ENCODE measurements around the gene LTO1.

Gene LTO1

DNA sequence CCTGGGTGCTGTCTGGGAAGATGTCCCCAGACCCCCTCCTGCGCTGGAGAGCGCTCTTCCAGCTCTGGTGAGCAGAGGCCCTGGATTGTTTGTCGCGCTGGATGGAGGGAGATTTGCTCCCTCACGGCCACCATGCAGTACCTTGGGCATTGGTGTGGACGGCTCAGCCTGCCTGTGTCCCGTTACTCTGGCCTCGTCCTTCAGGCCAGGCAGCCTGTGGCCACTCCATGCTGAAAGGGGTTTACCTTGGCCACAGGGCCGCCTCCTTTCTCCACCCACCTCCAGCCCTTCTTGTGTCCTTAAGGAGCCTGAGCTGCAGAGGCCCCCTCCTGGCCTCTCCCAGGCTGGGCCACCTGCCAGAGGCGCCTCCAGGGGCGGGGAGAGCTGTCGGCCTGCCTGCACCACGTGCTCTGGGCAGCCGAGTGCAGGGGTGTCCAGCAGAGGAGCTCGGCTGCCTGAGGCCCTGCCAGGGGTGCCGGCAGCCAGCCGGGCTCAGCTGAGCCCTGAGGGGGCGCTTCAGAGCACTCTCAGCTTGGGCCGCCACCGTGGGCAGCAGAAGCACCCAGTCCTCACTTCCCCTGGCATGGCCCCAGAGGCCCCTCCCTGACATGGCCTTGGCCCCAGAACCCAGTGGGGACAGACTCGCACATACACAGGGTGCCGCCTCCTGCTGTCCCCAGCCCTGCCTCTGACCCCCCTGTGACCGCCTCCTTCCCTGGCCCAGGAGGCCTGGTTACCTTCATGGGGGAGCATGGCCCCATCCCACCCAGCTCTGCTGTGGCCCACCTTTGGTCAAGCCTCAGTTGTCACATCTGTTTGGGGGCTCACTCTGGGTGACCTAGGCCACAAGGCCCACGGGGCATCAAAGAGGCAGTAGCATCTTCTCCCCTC lies 30.8 kb downstream of the LTO1 start:
- no peak for DNase-seq

DNA sequence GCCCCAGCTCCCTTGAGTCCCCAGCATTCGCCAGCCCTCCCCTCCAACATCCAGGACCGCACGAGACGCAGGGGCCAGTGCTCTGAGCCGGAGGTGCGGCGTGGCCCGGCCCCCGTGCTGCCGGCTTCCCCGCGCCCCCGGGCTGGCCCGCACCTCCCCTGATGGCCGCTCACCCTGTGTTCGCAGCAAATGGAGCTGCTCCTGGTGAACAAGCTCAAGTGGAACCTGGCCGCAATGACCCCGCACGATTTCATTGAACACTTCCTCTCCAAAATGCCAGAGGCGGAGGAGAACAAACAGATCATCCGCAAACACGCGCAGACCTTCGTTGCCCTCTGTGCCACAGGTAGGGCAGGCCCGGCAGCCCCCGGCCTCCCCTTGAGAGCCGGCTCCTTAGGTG lies 31.5 kb downstream of the LTO1 start:
- DNase-seq: no peak

DNA sequence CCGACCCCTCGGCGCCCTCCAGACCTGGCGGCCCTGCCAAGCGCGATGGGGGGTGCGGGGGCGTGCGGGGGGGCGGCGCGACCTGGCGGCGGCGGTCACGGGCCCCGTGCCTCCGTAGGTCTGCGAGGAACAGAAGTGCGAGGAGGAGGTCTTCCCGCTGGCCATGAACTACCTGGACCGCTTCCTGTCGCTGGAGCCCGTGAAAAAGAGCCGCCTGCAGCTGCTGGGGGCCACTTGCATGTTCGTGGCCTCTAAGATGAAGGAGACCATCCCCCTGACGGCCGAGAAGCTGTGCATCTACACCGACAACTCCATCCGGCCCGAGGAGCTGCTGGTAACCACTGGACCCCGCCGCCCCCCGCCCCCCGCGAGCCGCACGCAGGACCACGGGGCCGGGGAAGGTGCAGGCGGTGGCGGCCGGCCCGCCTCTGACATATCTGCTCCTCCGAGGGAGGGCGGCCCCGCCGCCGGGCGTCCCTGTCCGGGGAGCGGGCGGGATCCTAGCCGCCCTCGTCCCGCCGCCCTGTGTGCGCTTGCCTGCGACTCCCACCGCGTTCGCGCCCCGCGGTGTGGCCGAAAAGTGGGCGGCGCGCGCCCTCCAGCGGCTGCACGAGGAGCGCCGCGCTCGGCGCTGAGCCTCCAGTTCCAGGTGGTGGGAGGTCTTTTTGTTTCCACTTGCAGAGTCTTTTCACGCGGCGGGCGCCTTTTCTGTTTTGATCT lies 32.1 kb downstream of the LTO1 start:
- DNase-seq: peak; percentile 71

DNA sequence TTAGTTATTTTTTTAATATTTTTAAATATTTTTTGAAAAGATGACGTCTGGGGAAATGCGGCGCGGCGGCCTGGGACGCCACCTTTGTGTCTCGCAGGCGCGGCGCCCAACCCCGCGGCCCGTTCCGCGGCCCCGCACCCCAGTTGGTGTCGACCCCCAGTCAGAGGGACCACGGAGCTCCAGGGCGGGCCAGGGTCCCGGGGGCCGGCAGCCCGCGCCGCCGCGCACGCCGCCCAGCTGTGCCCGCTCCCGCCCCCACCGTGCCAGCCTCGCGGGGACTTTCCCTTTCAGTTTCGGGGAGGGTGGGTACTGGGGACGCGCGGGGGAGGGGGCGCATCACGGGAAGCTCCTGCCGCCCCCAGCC lies 32.6 kb downstream of the LTO1 start:
- DNase-seq: peak; percentile 25

DNA sequence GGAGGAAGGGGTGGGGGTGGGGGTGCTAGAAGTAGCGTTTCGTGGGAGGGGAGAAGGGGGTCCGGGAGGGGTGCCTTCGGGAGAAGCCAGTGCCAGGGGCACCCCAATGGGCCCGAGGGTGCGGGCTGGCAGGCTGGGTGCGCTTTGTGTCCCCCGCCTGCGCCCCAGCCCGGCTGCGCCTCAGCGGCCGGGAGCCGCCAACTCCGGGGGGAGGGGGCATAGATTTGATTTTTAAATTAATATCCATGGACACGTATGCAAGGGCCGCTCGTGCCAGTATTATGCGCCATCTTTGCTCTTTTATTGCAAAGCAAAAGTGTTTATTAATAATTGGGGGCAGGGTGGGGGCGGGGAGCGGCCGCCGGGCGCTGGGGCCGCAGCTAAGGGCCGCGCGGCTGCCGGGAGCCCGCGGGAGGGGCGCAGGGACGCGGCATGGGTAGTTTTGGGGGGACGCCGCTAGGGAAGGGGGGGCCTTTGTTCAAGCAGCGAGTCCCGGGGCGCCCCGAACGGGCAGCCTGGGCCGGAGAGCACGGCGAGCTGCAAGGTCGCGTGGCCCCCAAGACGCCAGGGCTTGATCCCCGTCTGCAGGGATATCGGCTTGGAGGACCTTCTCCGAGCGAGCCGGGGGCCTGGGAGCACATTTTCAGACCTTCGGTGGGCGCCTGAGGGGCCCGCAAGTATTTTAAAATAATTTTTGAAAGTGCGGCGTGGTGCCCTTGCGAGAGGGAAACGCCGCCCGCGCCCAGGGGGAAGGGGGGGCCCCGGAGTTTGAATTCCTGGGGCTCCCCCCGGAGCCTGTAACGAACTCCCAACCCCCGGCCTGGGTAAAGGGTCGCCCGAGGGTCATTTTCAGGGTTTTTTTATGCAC lies 33.2 kb downstream of the LTO1 start:
- no peak for DNase-seq

DNA sequence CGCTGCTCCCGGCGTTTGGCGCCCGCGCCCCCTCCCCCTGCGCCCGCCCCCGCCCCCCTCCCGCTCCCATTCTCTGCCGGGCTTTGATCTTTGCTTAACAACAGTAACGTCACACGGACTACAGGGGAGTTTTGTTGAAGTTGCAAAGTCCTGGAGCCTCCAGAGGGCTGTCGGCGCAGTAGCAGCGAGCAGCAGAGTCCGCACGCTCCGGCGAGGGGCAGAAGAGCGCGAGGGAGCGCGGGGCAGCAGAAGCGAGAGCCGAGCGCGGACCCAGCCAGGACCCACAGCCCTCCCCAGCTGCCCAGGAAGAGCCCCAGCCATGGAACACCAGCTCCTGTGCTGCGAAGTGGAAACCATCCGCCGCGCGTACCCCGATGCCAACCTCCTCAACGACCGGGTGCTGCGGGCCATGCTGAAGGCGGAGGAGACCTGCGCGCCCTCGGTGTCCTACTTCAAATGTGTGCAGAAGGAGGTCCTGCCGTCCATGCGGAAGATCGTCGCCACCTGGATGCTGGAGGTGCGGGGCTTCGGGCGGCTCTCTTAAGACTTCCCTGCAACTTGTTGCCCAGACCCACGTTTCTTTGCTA lies 34.1 kb downstream of the LTO1 start, which contains the start of gene CCND1:
Gene CCND1 (plus strand): TSS at position 162 of the 587 bp plus-strand sequence. CDS start 158 bp downstream, at position 320.
- DNase-seq: peak; percentile 30

DNA sequence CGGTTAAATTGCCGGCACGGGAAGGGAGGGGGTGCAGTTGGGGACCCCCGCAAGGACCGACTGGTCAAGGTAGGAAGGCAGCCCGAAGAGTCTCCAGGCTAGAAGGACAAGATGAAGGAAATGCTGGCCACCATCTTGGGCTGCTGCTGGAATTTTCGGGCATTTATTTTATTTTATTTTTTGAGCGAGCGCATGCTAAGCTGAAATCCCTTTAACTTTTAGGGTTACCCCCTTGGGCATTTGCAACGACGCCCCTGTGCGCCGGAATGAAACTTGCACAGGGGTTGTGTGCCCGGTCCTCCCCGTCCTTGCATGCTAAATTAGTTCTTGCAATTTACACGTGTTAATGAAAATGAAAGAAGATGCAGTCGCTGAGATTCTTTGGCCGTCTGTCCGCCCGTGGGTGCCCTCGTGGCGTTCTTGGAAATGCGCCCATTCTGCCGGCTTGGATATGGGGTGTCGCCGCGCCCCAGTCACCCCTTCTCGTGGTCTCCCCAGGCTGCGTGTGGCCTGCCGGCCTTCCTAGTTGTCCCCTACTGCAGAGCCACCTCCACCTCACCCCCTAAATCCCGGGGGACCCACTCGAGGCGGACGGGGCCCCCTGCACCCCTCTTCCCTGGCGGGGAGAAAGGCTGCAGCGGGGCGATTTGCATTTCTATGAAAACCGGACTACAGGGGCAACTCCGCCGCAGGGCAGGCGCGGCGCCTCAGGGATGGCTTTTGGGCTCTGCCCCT lies 34.7 kb downstream of the LTO1 start:
- no peak for DNase-seq

DNA sequence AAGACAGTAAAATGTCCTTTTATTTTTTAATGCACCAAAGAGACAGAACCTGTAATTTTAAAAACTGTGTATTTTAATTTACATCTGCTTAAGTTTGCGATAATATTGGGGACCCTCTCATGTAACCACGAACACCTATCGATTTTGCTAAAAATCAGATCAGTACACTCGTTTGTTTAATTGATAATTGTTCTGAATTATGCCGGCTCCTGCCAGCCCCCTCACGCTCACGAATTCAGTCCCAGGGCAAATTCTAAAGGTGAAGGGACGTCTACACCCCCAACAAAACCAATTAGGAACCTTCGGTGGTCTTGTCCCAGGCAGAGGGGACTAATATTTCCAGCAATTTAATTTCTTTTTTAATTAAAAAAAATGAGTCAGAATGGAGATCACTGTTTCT lies 35.3 kb downstream of the LTO1 start:
- DNase-seq: no peak

DNA sequence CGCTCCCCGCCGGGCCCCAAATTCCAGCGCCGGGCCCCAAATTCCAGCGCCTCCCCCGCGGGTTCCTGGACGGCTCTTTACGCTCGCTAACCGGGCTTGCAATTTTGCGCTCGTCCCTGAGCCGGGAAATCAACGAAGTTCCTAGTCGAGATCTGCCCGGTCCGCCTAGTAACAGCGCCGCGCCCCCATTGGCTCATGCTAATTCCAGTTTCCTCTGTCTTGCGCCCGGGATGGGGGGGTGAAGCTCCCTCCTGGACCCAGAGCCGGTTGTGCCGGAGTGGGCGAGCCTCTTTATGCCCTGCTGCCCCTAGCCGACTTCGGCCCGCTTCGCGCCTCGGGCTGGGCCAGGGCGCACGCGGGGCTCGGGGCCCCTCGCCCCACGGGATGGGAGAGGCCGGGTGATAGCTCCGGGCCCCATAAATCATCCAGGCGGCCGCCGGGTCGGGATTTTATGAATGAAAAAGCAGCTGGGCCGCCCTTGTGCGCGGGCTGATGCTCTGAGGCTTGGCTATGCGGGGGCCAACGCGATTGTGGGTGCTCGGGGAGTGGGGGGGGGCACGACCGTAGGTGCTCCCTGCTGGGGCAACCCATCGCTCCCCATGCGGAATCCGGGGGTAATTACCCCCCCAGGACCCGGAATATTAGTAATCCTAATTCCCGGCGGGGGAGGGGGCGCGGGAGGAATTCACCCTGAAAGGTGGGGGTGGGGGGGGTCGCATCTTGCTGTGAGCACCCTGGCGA lies 36.0 kb downstream of the LTO1 start:
- no peak for DNase-seq

DNA sequence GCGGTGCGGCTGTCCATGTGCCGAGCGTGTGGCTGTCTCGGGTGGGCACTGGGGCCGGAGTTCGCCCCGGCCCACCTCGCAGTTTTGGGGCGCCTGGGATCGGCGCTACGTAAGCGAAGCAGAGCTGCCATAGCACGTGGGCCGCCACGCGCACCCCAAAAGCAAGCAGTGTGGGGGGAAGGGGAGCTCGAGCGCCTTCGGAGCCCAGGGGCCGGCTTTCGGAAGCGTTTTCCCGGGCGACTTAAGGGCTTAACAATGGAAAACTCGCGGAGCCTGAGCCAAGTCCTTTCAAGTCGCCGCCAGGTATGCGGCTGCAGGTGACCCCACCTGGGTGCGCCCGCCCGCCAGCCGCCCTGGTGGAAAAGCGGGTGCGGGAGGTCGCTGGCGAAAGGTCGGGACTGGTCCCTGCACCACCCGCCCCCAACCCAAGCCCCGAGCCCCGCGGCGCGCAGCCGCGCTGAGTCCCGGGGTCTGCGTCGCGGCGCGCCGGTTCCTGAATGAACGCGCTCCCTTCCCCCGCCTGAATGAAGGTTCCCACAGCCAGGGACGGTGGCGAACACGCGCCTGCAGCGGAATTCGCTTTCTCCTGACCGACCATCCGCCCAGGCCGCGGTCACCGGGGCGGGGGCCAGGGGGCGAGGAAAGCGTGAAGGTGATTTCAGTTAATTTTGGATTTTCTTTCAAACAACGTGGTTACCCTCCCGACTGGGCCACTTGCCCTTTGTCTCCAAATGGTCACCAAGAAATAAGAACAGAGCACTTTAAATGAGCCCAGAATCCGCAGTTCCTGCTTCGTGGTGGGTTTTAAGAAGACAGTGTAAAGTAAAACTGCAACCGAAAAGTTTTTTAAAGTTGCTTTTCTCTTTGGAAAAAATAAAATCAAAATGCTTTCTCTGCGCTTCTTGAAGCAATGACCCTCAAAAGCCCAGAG lies 36.9 kb downstream of the LTO1 start:
- DNase-seq: no peak

DNA sequence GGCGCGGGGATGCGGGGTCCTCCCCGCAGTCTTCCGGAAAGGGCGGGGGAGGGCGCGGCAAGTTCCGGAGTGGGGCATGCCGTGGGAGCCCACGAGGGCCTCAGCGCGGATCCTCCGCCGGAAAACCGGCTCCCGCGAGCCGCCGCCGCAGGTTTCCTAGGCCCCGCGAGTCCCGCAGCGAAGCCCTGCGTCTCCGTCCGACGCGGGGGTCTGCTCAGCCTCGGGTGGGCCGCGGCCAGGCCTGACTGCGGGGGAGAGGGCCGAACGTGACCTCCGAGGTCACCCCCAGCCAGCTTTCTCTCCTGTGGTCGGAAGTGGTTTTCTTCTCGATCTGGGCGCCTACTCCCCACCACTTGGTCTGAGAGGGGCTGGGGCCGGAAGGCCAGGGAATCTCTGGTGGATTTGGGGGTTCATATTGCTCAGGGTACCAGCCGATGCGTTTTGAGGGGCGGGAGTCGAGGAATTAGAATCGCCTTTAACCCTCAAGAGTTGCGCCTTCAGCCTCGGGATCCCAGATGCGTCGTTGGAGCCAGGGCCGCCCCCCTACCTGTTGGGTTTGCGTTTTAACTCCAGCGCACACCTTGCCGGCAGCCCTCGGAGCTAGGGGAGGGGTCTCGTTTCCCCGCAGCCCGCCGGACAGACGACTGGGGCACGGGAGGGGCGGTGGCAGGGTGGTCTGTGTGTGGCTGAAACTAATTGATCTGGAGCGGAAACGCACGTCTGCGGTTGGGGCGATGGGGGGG lies 37.8 kb downstream of the LTO1 start:
- no peak for DNase-seq

DNA sequence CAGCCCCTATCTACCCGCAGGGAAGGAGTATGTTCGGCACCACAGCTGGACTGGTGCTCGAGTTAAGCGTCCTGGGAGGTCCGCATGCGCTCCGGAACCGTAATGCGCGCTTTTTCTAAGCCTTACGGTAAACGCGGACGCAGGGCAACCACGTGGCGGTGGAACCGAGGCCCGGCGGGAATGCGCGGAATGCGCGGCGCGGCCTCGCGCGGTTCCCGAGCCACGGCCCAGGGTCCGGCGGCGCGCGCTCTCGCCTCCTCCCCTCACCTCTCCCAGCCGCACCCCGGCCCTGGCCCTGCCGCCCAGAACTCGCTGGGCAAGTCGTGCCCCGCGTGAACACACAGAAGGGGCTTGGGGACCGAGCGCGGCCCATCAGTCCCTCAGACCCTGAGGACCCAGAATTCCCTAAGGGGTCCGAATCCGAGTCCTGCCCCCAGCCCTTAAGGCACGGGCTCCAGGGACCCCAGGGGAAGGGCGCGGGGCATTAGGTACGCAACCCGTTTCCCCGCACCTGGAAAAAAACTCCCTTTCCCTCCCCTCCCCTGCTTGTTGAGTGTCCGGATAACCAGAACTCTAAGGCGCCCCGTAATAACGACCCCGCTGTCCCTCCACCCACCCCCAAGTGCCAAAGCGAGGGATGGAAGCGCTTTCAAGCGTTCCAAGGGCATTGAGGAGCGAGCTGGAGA lies 38.5 kb downstream of the LTO1 start:
- DNase-seq: no peak

DNA sequence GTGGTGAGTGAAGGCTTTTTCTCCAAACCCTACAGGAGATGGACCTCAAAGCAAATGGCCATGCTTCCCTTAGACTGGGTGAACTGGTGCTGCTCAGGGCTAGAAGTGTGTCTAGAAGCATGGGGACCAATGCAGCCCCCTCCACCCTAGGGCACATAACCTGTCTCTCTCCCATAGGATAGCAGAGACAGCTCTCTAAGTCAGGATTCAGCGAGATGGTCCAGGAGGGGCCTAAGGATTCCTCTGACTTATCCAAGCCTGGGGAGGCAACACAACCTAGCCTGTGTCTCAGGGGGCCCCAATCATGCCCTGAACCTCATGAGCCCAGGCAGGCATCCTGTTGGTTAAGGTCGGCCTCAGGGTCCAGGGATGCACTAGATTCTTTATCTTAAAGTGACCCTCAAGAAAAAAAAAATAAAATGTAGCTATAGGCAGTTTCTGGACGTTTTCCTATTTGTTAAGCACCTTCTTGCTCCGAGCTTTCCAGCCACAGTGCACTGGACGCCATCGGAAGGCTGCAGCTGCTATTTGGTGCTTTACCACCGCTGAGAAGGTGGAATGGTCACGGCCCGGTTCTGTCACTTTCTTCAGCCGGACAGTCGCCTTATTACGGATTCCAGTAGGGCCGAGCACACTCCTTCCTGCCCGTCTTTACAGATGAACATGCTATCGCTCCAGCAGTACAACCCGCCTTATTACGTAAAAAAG lies 39.2 kb downstream of the LTO1 start:
- DNase-seq: no peak

DNA sequence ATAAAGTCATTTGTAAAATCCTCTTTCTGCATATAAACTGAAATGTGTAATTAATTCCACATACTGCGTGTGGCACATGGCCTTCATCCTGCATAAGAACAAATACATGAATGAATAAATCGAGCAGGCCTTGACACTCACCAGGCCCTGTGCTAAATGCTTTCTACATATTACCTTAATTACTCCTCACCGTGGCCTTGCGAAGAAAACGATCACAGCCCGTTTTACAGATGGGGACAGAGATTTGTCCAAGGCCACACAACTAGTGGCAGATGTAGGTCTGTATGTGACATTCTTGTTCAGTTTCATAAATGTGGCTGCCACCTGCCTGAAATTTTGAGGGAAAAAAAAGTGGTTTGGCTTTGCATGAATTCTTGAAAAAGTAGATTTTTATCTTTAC lies 40.0 kb downstream of the LTO1 start:
- no peak for DNase-seq

DNA sequence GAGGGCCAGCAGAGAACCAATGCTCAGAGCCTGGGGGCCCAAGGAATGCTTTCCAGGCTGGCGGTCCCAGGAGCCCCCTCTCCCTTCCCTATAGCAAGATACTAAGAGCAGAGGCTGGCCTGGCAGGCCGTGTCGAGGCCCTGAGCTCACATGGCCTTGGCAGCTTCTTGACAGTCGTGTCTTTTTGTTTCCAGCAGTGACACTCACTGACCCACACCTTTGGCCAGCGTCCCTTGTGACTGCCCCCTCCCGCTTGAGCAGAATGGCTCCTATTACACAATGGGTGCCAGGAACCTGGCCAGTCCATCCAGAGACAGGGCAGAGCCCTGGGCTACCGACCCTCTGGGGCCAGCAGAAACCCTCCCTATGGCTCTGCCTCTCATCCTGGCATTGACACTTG lies 40.6 kb downstream of the LTO1 start:
- no peak for DNase-seq

DNA sequence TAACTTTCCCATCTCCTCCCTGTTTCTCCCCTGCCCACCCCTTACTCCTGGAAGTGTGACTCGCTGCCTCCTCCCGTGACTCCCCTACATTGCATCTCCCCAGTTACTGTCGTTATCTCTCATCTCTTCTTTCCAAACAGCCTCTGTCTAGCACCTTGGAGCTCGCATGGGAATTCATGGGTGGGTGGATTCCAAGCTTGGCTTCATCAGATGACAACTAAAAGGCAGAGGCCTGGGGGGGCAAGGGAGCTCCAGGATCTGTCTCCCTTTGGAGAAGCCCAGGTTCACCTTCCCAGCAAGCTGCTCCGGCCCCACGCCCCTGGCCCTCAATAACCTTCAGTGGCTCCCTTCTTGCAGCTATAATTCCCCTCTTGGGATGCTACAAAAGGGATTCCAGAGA lies 41.1 kb downstream of the LTO1 start:
- no peak for DNase-seq

DNA sequence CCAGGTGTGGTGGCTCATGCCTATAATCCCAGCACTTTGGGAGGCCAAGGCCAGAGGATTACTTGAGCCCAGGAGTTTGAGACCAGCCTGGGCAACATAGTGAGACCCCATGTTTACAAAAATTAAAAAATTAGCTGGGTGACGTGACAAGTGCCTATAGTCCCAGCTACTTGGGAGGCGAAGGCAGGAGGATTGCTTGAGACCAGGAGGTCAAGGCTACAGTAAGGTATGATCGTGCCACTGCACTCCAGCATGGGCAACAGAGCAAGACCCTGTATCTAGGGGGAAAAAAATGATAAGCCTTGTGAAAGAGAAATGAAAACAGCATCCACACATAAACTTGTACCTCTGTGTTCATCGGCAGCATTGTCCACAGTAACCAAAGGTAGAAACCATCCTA lies 42.3 kb downstream of the LTO1 start:
- no peak for DNase-seq

DNA sequence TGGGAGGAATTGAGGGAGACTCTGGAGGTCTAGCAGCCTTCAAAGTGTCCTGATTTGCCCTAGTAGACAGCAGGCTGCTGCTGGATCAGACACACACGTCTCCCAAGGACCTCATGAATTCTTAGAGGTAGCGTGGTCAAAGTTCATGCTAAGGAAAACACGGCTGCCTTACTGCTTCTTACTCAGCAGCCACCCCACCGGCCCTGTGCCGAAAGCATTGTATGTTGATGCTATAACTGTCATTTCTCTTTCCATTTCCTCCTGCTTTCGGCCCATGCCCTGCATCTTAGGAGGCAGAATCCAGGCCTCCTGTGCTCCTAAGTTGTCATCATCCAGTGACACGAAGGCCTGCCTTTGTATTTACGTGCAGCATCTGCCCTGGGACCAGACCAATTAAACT lies 44.7 kb downstream of the LTO1 start:
- DNase-seq: no peak
